ENCODE measurements around the gene GIPR. TPM values are rescaled to one million over a fixed set of nuclear protein-coding genes. Genes with fewer than 3 reads are reported as not detected.
"Not testable (repeated sequence)": the region's sequence is repeated elsewhere in the genome, so short reads cannot be mapped to it uniquely, and the experiment has no call there.

The GIPR gene
- total RNA-seq, 1 experiment from 2014 or later: not detected

DNA sequence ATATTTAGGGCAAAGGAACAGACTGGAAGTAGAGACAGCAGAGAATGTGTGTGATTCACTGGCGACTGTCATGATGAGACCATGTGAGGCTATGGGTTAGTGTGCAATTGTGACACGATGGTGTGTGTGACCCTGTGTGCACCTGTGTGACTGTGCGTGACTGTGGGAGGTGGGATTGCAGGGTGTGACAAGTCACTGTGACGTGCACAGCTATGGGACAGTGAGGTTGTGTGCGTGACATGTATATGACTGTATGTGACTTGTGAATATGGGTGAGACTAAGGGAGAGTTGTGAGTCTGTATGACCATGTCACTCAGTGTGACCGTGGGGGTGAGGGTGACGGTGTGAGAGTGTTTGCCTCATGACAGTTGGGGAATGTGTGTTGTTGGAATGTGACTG is 3.4 kb upstream of the GIPR start:
- DNase-seq: no peak
- H3K4me3 ChIP-seq (ENCODE audit: insufficient read depth, low read depth, low read length): no peak overlapping the region
- peaks cover 15% of the 10 kb centered on the region for H3K27me3 ChIP-seq (ENCODE audit: control insufficient read depth, insufficient read depth, low read length)
- no peaks in the 10 kb centered on the region for H3K36me3 ChIP-seq (replicated peaks; ENCODE audit: control insufficient read depth, insufficient read depth, low read length)

DNA sequence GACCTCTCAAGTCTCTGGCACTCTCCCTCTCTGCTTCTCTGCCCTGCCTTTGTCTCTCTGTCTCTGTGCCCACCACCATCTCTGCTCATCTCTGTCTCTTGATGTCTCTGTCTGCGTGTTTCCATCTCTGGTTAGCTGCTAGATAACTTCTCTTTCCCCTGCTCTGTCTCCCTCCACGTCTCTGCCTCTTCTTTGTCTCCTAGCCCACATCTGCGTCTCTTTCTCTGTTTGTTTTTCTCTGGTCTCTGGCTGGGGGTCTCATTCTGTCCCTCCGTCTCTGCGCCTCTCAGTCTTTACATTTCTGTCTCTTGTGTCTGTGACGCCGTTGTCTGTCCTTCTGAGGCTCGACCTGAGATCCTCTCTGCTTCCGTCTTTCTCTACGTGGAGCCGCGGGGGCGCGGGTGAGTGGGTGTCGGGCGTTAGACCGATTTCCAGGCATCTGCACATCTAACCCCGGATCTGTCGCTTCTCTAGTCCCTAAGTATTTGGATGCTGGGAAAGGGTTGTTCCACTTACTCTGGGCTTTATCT is 386 bp downstream of the GIPR start:
- Histone ChIP-seq H3K27me3 (ENCODE audit: control insufficient read depth, insufficient read depth, low read length) (peaks cover 30% of the 10 kb centered on the region), H3K36me3 (replicated peaks; ENCODE audit: control insufficient read depth, insufficient read depth, low read length) (no peaks in the 10 kb centered on the region), H3K4me3 (ENCODE audit: insufficient read depth, low read depth, low read length) (peak overlapping the region; percentile 48)
- peak; percentile 44 for DNase-seq

DNA sequence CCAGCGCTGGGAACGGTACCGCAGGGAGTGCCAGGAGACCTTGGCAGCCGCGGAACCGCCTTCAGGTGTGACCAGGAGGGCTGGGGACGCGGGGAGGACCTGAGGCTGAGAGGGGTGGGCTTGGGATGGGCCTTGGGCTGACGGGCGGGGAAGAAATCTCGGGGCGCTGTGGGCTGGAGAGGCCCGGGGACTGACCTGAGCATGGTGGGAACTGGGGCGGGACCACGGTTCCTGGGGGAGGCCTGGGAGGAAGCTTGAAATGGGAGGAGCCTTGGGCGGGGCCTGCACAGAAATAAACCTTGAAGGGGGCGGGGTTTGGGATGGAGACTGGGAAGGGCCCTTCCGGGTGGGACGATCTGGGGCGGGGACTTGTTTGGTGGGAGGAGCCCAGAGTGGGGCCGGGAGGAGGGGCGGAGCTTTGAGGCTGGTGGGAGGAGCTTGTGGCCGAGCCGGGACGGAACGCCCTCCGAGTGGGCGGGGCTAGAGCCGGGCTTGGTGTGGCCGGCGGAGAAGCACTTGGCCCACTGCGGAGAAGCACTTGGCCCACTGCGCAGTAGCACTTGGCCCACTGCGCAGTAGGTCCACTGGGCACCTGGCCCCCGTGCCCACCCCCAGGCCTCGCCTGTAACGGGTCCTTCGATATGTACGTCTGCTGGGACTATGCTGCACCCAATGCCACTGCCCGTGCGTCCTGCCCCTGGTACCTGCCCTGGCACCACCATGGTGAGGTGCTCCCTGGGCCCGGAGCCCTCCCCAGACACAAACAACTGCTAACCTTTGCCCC is 2.8 kb downstream of the GIPR start:
- H3K36me3 ChIP-seq (replicated peaks; ENCODE audit: control insufficient read depth, insufficient read depth, low read length): no peaks in the 10 kb centered on the region

DNA sequence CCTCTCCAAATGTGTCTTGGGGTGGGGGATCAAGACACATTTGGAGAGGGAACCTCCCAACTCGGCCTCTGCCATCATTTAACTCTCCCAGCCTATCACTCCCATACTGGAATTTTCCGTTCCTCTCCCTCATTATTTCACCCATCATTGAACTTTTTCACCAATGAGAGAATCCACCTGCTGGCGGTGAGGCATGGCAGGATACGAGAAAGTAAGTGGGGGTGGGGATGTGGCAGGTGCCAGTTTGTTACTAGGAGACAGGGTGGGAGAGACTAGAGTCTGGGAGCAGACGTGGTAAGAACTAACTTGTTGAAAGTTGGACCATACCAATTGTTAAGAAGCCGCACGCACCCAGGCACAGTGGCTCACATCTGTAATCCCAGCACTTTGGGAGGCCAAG is 6.9 kb downstream of the GIPR start:
- Histone ChIP-seq H3K27me3 (ENCODE audit: control insufficient read depth, insufficient read depth, low read length) (peaks cover 37% of the 10 kb centered on the region), H3K36me3 (replicated peaks; ENCODE audit: control insufficient read depth, insufficient read depth, low read length) (no peaks in the 10 kb centered on the region), H3K4me3 (ENCODE audit: insufficient read depth, low read depth, low read length) (no peak overlapping the region)
- DNase-seq: no peak

More for the DNA sequence above, 2.8 kb downstream of the GIPR start:
- peak; percentile 100 for DNase-seq
- peaks cover 32% of the 10 kb centered on the region for H3K27me3 ChIP-seq (ENCODE audit: control insufficient read depth, insufficient read depth, low read length)
- H3K4me3 ChIP-seq (ENCODE audit: insufficient read depth, low read depth, low read length): peak overlapping the region; percentile 58

DNA sequence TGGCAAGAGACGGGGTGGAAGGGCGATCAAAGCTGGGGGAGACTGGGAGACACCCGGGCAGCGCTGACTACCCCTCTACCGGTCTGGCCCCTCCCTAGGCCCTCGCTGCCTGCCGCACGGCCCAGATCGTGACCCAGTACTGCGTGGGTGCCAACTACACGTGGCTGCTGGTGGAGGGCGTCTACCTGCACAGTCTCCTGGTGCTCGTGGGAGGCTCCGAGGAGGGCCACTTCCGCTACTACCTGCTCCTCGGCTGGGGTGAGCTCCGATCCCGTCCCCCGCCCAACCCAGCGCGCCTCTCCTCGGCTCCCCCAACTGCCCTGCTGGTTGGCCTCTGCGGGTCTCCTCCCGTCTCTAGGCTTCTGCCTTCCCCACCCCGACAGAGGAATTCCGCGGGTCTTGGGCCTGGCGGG is 8.8 kb downstream of the GIPR start:
- peak; percentile 93 for DNase-seq

DNA sequence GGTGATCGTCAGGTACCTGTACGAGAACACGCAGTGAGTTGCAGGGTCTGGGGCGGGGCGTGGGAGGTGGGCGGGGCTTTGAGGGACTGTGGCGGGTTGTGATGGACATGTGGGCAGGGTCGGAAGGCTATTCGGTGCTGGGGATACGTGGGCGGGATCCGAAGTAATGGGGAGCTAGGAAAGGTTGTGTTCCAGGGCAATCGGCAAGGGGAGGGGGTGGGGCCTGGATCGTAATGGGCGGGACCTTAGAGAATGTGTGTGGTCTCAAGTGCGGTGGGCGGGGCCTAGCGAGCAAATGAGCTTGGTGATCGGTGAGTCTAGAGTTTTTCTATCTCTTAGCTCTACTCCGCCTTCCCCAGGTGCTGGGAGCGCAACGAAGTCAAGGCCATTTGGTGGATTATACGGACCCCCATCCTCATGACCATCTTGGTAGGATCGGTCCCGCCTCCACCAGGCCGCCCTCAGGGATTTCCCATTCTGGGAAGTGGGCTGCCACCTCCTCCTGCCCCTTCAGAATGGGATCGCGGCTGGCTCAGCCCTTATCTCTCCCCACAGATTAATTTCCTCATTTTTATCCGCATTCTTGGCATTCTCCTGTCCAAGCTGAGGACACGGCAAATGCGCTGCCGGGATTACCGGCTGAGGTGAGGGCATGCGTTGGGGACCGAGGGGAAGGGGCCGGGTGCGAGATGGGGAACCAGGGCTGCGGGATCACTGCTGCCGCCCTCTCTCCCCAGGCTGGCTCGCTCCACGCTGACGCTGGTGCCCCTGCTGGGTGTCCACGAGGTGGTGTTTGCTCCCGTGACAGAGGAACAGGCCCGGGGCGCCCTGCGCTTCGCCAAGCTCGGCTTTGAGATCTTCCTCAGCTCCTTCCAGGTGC is 9.6 kb downstream of the GIPR start:
- peak; percentile 99 for DNase-seq
- H3K27me3 ChIP-seq (ENCODE audit: control insufficient read depth, insufficient read depth, low read length): peaks cover 28% of the 10 kb centered on the region
- peak overlapping the region; percentile 69 for H3K4me3 ChIP-seq (ENCODE audit: insufficient read depth, low read depth, low read length)
- H3K36me3 ChIP-seq (replicated peaks; ENCODE audit: control insufficient read depth, insufficient read depth, low read length): no peaks in the 10 kb centered on the region

More for the DNA sequence above, 8.8 kb downstream of the GIPR start:
- H3K27me3 ChIP-seq (ENCODE audit: control insufficient read depth, insufficient read depth, low read length): peaks cover 28% of the 10 kb centered on the region
- H3K4me3 ChIP-seq (ENCODE audit: insufficient read depth, low read depth, low read length): peak overlapping the region; percentile 69
- no peaks in the 10 kb centered on the region for H3K36me3 ChIP-seq (replicated peaks; ENCODE audit: control insufficient read depth, insufficient read depth, low read length)

DNA sequence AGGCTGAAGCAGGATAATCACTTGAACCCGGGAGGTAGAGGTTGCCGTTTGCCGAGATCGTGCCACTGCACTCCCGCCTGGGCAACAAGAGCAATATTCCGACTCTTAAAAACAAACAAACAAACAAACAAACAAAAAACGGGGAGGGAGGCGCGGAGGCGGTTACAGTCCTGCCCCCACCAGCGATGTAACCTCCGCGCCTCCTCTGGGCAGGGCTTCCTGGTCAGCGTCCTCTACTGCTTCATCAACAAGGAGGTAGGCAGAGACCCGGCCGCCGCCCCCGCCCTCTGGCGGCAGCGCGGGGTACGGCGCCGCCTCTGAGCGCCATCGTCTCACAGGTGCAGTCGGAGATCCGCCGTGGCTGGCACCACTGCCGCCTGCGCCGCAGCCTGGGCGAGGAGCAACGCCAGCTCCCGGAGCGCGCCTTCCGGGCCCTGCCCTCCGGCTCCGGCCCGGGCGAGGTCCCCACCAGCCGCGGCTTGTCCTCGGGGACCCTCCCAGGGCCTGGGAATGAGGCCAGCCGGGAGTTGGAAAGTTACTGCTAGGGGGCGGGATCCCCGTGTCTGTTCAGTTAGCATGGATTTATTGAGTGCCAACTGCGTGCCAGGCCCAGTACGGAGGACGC is 13.5 kb downstream of the GIPR start:
- DNase-seq: peak; percentile 96
- Histone ChIP-seq H3K27me3 (ENCODE audit: control insufficient read depth, insufficient read depth, low read length) (peaks cover 24% of the 10 kb centered on the region), H3K36me3 (replicated peaks; ENCODE audit: control insufficient read depth, insufficient read depth, low read length) (peaks cover 5% of the 10 kb centered on the region), H3K4me3 (ENCODE audit: insufficient read depth, low read depth, low read length) (peak overlapping the region; percentile 36)

DNA sequence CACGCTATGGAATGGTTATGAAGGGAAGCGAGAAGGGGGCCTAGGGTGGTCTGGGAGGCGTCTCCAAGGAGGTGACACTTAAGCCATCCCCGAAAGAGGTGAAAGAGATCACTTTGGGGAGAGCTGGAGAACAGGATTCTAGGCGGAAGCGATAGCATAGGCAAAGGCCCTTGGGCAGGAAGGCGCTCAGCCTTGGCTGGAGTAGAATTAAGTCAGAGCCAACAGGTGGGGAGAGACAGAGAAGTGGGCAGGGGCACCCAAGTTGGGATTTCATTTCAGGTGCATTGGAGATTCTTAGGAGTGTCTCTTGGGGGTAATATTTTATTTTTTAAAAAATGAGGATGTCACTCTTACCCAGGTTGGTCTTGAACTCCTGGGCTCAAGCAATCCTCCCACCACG is 14.1 kb downstream of the GIPR start:
- DNase-seq: peak; percentile 61
- Histone ChIP-seq H3K36me3 (replicated peaks; ENCODE audit: control insufficient read depth, insufficient read depth, low read length) (peaks cover 8% of the 10 kb centered on the region), H3K27me3 (ENCODE audit: control insufficient read depth, insufficient read depth, low read length) (peaks cover 19% of the 10 kb centered on the region), H3K4me3 (ENCODE audit: insufficient read depth, low read depth, low read length) (no peak overlapping the region)

DNA sequence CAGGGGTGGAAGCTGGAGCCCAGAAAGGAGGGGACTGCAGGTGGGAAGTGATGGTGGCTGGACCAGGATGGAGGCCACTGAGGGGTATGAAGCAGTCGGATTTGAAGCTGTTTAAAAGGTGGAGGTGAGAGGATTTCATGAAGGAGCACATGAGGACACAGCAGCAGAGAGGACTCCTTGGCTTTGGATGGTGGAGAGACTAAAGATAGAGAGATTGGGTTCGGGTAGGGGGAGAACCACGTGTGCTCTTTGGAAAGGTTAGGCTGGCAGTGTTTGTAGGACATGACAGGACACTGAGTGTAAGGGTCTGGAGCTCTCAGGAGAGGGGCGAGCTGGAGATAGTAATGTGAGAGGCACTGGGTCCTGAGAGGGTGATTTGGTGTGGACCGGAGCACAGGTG is 14.9 kb downstream of the GIPR start:
- peaks cover 15% of the 10 kb centered on the region for H3K27me3 ChIP-seq (ENCODE audit: control insufficient read depth, insufficient read depth, low read length)
- DNase-seq: no peak
- H3K4me3 ChIP-seq (ENCODE audit: insufficient read depth, low read depth, low read length): no peak overlapping the region
- peaks cover 14% of the 10 kb centered on the region for H3K36me3 ChIP-seq (replicated peaks; ENCODE audit: control insufficient read depth, insufficient read depth, low read length)

DNA sequence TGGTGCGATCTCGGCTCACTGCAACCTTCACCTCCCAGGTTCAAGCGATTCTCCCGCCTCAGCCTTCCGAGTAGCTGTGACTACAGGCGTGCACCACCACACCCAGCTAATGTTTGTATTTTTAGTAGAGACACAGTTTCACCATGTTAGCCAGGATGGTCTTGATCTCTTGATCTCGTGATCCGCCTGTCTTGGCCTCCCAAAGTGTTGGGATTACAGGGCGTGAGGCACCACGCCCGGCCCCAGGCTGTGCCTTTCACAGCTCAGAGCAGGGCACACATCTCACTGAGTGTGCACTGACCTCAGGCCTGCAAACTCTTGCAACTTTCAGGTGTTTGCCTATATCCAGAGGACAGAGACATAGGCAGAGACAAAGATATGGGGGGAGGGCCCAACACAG is 17.0 kb downstream of the GIPR start:
- not testable (repeated sequence) for H3K27me3 ChIP-seq (ENCODE audit: control insufficient read depth, insufficient read depth, low read length); H3K4me3 ChIP-seq (ENCODE audit: insufficient read depth, low read depth, low read length); DNase-seq
- peaks cover 22% of the 10 kb centered on the region for H3K36me3 ChIP-seq (replicated peaks; ENCODE audit: control insufficient read depth, insufficient read depth, low read length)

DNA sequence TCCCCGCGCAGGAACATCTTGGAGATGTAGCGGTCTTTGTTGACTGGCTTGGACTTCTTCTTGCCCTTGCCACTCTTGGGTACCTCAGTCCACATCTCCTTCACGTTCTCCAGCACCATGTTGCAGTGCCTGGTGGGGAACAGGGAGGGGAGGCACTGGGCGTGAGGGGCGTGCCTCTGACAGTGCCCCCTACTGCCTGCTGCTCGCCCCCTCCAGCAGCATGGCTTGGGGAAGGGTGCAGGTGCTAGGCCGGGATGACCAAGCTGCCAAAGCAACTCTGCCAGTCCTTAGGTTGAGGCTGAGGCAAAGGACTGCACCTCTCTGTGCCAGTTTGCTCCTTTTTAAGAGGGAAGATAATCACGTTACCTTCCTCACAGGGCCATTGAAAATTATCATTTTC is 19.6 kb downstream of the GIPR start:
- no peak for DNase-seq
- H3K27me3 ChIP-seq (ENCODE audit: control insufficient read depth, insufficient read depth, low read length): no peaks in the 10 kb centered on the region
- H3K4me3 ChIP-seq (ENCODE audit: insufficient read depth, low read depth, low read length): no peak overlapping the region
- peaks cover 22% of the 10 kb centered on the region for H3K36me3 ChIP-seq (replicated peaks; ENCODE audit: control insufficient read depth, insufficient read depth, low read length)

DNA sequence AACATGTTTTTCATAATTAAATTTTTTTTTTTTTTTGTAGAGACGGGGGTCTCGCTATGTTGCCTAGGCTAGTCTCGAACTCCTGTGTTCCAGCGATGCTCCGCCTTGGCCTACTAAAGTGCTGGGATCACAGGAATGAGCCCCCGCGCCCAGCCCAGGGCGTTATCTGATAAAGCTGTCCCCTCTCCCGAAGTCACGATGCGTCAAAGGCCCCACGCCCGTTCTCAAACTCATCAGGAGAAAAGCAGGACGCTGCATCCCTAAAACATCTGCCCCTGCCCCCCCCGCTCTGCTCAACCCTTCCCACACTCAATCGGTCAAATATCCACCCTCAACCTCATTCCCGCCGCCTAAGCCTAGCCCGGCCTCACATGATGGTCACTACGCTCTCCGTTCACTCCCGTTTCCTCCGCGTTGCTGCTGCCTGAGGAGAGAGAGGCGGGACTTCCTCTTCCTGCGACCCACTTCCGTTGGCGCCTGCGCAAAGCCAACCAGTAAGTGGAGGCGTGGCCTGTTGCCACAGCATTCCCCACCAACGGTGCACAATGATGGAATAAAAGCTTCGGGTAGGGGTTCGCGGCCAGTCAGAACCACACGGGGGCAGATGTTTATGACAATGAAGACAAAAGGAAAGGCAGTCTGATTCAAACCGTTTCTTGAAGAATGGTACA is 23.6 kb downstream of the GIPR start, which contains the start of gene SNRPD2:
SNRPD2 (minus strand) TSS at position 438 of the 671 bp plus-strand sequence; CDS start at position 373, 65 bp downstream.
- DNase-seq: peak; percentile 94
- Histone ChIP-seq H3K36me3 (replicated peaks; ENCODE audit: control insufficient read depth, insufficient read depth, low read length) (peaks cover 29% of the 10 kb centered on the region), H3K4me3 (ENCODE audit: insufficient read depth, low read depth, low read length) (peak within 1 kb of the TSS; percentile 92), H3K27me3 (ENCODE audit: control insufficient read depth, insufficient read depth, low read length) (no peaks in the 10 kb centered on the region)

DNA sequence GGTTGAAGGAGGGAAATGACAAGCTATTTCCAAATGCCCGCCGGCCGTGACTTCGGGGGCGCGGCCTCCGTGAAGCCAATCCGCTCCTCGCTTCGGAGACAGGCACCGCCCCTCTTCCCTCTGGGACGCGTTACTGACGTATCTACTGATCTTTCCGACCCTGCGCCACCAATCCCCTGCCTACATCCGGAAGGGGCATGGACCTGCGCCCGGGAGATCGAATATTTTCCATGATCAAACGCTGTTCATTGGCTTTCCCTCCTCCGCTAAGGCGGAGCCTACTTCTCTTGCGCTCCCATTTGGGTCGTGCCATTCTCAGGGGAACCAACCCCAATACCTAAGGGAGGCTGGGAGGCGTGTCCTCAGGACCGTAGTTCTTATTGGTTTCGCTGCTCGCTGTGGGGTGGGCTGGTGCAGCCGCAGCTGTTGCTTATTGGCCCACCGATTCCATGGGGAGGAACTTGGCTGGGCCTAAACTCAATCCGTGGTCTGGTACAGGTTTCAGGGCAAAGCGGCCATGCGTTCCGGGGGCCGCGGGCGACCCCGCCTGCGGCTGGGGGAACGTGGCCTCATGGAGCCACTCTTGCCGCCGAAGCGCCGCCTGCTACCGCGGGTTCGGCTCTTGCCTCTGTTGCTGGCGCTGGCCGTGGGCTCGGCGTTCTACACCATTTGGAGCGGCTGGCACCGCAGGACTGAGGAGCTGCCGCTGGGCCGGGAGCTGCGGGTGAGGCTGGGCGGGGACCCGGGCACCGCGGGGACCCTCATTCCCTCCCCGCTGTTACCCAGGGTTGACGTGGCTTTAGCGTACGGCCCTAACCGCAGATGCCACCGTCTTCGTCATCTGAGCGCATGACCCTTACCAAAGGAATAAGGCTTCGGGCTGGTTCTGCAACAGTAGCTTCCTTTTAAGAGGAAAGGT is 24.4 kb downstream of the GIPR start, which contains the start of gene QPCTL:
QPCTL (plus strand) TSS at position 480 of the 919 bp plus-strand sequence; CDS start at position 518, 38 bp downstream.
- Histone ChIP-seq H3K27me3 (ENCODE audit: control insufficient read depth, insufficient read depth, low read length) (no peaks in the 10 kb centered on the region), H3K4me3 (ENCODE audit: insufficient read depth, low read depth, low read length) (peak within 1 kb of the TSS; percentile 92), H3K36me3 (replicated peaks; ENCODE audit: control insufficient read depth, insufficient read depth, low read length) (peaks cover 28% of the 10 kb centered on the region)
- DNase-seq: peak; percentile 97
